HG03520 (cell line): ENCODE results near the gene UMODL1.
A peak's percentile ranks its signal among the peaks of the same experiment; 100 is the strongest.

Source experiments
- ATAC-seq: cut with Tn5 transposase; IDR thresholded peaks from one replicate; pipeline ENCODE4 v1.9.1; 2021; ENCODE audit warnings: mild to moderate bottlenecking, moderate library complexity; ENCODE audit not compliant: unreplicated experiment

The UMODL1 gene

DNA sequence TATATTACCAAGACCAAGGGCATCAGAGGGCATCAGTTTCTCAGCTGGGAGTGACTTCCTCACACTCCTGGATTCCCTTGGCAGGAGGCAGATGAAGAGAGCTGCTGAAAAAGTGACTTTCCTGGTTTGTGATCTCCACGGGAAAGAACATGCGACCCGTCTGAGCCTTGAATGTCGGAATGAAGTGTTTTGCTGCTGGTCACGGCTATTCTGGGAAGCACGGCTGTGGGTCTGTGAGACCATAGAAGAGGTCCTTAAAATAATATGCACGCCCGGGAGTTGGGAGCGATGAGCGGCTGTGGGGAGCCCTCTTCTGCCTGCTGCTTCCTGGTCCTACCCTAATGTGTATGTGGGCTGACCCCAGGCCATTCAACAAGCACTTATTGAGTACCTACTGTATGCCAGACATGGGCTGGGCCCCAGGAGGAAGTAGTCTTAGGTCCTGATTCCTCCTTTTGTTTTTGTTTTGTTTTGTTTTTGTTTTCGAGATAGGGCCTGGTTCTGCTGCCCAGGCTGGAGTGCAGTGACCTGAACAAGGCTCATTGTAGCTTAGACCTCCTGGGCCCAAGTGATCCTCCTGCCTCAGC is 13.2 kb upstream of the UMODL1 start:
- ATAC-seq = no peak

DNA sequence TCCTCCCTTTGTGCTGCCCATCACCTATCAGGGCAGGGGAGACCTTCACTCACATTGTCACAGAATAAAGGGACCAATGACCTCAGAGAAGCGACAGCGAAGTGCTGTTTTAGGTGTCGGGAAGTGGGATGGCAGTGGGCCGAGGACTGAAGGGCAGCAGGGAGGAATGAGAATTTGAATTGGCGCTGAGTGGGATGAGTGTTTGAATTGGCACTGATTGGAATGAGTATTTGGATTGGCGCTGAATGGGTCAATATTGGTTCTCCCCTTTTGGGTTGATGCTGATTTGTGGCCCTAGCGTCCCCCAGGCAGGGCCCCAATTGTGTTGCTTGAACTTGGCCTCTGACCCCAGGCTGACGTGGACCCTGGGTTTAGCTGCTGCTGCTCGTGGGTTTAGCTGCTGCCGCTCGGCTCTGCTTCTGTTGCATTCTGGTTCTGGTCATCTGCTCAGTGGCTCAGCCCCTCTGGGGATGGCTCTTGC is 12.4 kb upstream of the UMODL1 start:
- ATAC-seq = no peak

DNA sequence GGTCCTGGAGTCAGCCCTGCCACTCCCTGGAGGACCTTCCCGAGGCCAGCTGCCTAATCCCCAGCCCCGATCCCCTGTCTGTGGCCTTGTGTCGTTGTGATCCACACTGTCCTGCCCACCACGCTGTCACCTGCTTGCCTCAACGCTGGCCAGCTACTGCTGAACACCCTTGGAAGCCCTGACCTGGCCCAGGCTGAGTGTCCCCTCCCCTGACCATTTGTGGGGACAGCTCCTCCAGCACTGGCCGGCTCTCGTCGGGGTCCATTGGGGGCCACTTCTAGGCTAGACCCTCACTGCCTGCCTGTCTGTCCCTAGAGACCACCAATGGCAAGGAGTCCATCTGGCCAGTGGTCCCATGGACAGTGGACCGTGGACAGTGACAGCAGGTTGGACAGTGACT is 12.0 kb upstream of the UMODL1 start:
- no peak for ATAC-seq

DNA sequence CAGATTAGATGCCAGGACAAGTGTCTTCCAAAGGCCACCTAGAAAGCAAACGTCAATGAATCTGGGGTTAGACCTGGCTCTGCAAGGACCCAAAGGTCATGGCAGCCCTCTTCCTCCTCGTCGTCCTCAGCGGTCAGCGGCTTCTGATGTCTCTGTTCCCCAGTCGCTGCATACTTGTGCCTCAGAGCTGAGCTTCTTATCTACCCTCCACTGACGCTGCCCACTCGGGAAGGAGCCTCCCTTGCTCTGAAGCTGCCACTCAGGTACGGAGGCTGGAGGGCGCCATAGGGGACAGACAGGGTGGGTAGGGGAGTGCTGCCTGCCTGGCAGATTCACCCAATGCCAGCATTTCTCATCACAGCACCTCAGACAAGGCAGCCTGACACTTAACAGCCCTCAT is 11.4 kb upstream of the UMODL1 start:
- ATAC-seq = no peak

DNA sequence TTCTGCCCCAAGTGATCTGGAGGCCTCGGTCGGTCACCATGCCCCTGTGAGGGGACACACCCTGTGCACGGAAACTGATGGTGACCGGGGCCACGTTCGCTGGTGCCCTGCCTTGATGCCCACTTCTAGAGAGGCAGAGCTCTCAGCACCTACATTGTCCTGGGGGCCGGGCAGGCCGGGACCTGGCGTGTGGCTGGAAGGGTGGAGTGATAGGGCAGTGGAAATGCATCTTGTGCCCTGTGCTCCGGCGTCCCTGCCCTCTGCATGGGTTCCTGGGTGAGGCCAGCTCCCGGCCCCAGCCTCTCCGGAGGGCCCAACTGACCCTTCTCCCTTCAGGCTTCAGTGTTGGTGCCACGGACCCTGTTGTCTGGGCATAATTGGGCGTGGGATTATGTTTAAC is 11.0 kb upstream of the UMODL1 start:
- ATAC-seq = no peak

DNA sequence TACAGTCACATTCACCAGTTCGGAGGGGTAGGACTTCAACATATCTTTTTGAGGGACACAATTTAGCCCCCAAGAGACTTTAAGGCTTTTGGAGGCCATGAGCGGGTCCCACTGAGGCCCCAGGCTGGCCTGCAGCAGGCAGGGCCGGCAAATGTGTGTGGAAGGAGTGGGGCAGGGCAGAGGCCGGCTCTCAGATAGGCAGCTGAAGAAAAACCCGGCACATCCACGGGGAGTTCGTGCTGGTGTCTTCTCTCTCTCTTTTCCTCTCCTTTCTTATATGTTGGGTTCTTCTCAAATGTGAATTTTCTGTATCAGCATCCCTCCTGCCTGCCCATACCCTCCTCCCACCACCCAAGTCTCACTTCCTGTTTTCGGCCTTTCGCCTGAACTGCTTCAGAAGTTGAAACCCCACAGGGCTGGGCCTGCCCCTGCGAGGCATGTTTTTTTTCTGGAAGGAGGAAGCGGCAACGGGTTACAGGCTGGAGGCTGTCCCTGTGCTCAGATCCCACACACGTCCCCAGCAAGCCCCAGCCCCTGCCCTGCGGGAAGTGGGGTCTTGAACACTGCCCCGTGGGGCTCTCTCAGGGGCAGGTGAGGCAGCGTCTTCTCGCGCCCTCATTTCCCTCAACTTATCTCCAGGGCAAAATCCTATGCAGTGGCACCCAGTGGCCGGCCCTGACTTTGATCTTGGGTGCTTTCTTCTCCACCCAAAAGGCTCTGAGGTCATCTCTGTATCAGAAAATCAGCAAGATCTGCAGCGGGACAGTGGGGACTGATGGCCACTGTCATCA is 9.7 kb upstream of the UMODL1 start:
- ATAC-seq = peak; percentile 32

DNA sequence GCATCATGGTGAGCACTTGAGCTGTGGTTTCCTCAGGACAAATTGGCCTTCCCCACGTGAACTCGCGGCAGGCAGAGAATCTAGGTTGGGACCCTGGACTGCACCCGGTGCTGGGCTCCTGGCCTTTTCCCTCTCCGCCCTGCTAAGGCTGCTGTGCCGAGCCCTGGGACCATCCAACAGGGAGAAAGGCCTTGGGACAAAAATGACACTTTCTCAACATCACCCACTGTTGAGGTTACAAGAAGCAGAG is 9.2 kb upstream of the UMODL1 start:
- ATAC-seq = no peak

DNA sequence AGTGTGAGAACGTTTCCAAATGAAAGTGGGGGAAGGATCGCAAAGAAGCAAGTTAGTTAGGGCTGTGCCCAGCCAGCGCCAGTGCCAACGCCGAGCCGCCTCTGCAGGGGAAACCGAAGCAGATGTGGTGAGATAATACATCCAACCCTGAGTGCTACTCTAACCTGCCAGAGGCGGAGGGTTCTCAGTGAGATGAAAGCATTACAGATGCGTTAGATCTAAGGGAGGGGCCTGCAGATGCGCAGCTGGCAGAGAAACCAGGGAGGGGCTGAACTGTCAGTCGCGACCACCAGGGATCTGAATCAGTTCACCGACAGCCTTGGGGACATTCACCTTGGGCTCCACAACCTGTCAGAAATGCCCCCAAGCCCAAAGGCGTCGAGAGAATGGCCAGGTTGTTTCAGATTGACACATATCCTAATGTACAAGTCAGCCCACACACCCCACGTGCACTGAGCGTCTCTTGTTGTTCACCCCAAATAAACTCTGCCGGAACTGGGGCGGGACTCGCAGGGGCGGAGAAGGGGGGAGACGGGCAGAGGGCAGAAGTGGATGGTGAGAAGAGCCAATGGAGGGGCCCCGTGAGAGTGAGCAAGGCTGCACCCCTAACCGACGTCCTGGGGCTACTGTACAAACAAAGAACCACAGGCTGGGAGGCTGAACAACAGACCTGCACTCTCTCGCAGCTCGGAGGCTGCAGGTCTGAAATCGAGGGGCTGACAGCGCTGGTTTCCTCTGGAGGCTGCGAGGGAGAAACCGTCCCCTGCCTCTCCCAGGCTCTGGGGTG is 8.7 kb upstream of the UMODL1 start:
- peak; percentile 52 for ATAC-seq

DNA sequence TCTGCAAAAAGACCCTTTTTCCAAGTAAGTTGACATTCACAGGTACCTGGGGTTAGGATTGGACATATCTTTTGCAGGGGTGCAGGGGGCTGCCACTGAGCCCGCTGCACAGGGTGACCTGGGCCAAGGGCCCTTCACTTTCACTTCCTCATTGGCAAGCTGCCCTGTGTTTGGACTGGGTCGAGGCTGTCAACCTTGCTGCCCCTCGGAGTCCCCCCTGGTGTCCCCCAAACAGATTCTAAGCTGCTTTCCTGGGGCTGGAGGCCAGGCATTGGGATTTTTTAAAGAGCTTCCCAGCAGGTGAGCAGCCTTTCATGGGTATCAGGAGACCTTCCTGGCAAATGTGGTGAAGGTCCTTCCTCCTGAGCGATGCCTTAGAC is 7.9 kb upstream of the UMODL1 start:
- ATAC-seq = no peak

DNA sequence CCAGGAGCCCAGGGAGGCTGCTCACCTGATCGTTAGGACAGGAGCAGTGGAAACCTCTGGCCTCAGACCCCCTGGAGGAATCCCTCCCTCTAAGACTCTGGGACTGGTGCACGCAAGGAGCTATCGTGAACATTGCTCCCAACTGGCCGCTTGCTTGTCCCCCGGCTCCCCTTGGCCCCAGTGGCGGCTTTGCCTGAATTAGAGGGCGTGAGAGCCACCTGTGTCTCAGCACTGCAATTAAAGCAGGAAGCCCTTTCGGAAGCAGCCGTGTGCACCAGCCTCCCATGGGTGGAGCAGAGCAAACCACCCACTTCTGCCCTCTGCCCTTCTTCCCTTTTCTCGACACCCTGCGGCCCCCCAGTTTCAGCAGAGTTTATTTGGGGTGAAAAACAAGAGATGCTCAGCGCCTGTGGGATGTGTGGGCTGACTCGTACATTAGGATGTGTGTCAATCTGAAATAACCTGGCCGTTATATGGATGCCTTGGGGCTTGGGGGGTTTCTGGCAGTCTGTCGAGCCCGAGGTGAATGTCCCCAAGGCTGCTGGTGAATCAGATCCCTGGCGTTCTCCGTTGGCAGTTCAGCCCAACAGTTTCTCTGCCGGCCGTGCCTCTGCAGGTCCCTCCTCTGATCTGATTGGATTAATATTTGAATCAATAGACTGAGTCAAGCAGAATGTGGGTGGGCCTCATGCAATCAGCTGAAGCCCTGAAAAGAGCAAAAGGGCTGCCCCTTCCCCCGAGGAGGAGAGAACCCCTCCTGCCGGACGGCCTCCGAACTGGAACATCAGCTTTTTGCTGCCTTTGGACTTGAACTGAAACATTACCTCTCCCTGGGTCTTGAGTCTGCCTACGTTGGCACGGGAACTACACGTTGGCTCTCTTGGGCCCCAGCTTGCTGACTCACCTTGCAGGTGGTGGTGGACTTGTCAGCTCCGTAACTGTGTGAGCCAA is 7.3 kb upstream of the UMODL1 start:
- no peak for ATAC-seq

DNA sequence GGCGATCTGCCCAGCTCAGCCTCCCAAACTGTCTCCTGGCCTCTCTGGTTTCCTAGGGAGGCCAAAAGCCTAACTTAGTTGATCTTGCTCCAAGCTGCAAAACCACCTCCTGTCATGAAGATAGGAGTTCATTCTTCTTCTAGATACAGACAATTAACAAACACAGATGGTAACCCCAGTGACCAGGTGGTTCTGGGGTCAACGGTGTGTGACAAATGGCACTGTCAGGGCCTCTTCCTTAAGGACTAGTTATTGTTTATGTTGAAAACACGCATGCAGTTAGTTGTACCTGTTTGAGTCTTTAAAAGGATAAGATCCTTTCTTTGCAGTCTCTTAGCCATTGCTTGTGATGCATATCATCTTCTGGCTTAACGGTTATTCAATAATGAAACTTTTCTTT is 4.6 kb upstream of the UMODL1 start:
- ATAC-seq = no peak

DNA sequence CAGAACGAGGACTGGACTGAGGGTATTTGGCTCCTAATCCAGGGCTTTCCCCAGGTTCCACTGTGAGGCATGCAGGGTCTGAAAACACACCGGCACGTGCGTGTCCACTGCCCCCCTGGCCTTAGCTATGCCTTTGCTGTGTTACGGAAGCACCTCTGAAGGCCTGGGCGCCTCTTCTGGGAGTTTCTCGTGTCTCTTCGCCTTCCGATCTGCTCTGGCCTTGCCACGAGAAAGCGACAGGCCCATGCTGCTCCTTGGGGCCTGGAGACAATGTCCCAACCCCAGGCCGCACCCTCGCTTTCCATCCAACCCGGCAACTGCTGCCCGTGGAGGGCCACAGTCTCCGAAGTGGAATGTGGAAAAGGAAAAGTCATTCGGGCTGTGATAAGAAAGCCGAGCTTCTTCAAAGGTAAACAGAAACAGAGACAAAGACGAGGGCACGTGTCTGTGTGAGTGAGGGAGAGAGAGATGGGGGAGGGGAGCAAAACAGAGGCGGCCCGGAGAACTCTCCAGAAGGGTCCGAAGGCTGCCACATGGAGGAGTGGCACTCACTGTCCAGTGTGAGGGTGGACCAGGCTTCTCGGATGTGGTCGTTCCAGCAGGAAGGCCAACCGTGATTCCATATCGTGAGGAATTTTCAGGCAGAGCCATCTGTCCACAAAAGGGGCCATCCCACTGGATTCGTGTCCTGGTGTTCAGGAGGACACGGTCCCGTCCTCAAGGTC is 3.4 kb upstream of the UMODL1 start:
- ATAC-seq = no peak

DNA sequence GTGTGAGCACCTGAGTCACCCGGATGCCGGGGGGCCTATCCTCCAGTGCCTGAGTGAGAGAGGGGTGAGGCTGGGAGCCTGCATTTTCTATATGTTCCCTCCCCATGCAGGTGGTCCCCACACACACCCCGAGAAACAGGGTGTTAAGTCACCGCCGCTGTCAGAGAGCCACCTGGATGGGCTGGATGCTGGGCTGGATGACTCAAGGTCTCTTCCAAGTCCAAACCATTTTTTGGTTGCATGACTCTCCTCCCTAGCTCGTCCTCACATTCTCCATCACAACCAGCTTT is 2.9 kb upstream of the UMODL1 start:
- ATAC-seq = no peak

DNA sequence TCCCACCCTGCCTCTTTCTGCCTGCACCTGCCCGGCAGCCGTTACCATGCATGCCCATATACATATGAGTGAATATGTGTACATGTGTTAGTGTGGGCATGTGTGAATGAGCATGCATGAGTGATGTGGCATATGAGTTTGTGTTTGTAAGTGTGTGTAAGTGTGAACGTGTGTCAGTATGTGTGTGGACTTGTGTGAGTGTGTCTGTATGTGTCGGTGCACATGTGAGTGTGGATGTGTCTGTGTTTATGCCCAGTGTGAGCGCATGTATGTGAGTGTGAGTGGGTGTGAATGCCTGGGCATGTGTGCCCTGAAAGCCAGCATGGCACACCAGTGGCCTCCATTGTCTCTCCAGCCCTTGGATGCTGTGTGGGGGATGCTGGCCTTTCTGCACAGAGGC is 2.5 kb upstream of the UMODL1 start:
- no peak for ATAC-seq

DNA sequence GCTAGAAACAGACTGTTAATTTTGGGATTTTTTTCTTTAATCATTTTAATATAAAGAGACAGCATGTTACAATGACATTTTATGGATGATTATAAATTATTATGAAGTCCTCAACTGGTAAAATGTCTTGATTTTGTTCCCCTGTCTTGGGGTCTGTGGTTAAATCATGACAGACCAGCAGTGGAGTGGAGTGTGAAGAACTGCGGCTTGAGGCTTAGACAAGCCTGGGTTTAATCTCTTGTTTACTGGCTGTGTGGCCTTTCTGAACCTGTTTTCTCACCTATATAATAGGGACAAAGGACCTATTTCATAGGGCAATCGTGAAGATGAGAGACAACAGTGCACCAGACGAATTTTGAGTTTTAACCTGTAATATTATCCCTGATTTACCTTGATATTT is 1.8 kb upstream of the UMODL1 start:
- ATAC-seq = no peak

DNA sequence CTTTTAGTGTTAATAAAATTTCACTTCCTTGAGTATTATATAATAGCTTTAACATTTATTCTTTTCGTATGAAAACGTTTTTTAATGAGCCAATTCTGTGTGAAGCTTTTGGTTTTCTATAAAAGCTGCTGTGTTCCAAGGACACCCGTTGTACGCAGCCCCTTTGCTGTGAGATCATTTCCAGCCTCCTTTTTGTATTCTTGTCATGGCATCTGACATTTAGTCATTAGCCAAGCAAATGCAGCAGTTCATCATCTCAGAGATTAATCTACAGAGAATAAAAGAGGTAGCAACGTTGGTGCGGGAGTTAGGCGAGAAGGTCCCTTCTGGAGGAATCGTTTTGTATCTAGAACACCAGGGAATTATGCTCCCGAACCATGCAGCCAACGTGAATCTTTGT is 1.3 kb upstream of the UMODL1 start:
- no peak for ATAC-seq

DNA sequence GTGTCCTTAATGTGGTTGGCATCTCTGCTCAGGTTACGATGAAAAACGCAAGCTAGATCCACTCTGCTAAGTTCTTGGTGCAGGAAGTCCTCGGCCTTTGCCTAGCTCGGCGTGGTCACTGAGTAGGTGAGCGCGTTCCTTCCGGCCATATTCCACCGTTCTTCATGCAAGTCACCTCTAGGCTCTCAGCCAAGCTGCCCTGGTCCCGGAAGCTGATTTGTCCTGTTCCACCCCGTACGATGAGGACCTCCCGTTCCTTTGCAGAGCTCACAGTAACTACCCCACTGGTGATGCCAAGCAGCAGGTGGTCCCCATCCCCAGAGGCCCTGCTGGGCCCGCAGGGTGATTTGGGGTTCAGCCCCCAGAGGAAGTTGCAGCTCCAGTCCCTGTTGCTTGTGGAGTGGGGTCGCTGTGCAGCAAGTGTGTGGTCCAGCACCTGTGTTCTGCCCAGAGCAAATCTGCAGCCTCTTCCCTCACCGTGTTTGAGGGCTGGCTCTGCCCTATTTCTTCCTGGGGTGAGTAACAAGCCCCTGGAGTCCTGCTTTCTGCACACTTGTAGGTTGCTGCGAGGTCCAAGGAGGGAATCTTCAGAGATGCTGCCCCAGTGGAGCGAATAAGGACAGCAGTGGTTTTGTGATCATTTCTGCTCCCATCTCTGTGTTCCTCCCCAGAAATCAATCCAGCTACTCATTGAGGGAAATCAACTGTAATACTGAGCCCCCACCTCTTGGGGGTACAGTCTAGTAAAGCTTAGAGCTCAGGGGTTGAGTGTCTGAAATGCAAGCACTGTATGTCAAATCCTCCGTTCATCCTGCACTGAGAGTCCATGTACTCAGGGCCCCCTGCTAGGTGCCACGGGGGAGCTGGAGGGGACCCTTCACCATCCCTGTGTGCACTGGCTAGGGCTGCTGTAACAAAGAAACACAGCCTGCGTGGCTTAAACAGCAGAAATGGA is 2.3 kb downstream of the UMODL1 start:
- no peak for ATAC-seq

DNA sequence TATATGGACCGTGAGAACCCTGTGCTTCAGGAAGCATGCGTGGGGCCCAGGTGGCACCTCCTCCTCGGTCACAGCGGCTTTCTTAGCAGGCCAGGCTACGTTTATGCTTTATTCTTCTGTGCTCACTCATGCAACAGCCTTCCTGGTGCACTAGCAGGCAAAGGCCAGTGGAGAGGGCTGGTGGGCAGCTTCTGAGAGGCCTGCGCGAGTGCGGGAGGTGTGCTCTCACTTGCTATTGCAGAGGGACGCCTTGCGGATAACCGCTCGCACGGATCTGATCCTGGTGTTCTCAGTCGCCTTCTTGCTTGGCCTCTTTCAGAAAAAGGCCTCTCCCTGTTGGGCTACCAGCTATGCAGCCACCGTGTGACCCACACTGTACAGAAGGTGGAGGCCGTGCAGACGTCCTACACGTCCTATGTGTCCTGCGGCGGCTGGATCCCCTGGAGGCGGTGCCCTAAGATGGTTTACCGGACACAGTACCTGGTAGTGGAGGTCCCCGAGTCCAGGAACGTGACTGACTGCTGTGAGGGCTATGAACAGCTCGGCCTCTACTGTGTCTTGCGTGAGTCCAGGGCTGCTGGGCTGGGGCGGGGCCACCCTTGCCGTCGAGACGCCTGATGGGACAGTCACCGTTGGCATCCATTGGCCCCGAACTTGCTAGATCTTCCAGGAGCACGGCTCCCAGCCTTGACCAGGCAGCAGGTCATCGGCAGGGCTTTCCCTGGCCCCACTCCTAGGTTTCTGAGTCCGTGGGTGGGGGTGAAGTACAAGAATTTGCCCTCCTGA is 4.8 kb downstream of the UMODL1 start:
- no peak for ATAC-seq
